ENCODE data around the gene NLRC5.

Gene NLRC5

DNA sequence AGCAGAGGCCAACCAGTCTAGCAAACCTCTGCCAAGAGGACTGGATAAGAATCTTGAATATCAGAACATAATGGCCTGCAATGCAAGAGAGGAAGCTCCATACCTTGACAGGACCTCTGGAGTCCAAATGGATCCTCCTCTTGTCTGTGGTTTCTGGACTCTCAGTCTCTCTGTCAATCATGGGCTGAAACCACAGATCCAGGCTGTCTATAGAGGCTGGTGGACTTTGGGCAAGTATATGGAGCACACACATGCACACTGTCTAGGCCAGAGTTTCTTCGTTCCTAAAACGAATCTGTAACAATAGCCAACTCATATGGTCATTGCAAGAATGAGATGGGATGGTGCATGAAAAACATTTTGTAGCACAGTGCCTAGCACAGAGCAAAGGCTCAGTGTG lies 37.7 kb downstream of the NLRC5 start:
- TF ChIP-seq POLR2AphosphoS5 (IDR thresholded peaks at IDR 0.05; ENCODE audit: low read depth, low read length), result no peak
- TF ChIP-seq TAF1 (IDR thresholded peaks at IDR 0.05; ENCODE audit: borderline replicate concordance, insufficient read depth, low read length), result no peak
- TF ChIP-seq, protein P1, sequence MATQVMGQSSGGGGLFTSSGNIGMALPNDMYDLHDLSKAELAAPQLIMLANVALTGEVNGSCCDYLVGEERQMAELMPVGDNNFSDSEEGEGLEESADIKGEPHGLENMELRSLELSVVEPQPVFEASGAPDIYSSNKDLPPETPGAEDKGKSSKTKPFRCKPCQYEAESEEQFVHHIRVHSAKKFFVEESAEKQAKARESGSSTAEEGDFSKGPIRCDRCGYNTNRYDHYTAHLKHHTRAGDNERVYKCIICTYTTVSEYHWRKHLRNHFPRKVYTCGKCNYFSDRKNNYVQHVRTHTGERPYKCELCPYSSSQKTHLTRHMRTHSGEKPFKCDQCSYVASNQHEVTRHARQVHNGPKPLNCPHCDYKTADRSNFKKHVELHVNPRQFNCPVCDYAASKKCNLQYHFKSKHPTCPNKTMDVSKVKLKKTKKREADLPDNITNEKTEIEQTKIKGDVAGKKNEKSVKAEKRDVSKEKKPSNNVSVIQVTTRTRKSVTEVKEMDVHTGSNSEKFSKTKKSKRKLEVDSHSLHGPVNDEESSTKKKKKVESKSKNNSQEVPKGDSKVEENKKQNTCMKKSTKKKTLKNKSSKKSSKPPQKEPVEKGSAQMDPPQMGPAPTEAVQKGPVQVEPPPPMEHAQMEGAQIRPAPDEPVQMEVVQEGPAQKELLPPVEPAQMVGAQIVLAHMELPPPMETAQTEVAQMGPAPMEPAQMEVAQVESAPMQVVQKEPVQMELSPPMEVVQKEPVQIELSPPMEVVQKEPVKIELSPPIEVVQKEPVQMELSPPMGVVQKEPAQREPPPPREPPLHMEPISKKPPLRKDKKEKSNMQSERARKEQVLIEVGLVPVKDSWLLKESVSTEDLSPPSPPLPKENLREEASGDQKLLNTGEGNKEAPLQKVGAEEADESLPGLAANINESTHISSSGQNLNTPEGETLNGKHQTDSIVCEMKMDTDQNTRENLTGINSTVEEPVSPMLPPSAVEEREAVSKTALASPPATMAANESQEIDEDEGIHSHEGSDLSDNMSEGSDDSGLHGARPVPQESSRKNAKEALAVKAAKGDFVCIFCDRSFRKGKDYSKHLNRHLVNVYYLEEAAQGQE (IDR thresholded peaks at IDR 0.05; ENCODE audit: insufficient read depth in 1 of 2, low read depth in 2 of 2, low read length in 2 of 2), result no peak
- TF ChIP-seq FOXP2 (optimal IDR thresholded peaks at IDR 0.05; ENCODE audit: borderline replicate concordance, extremely low read depth, extremely low read length, insufficient read depth), result no peak
- no peak for TF ChIP-seq SIN3A (IDR thresholded peaks at IDR 0.05; ENCODE audit: borderline replicate concordance, insufficient read depth, low read length)

GRCh38 chr16:57028086-57028485 lies 38.7 kb downstream of the NLRC5 start:
- no peak for TF ChIP-seq FOXP2 (optimal IDR thresholded peaks at IDR 0.05; ENCODE audit: borderline replicate concordance, extremely low read depth, extremely low read length, insufficient read depth)
- TF ChIP-seq TAF1 (IDR thresholded peaks at IDR 0.05; ENCODE audit: borderline replicate concordance, insufficient read depth, low read length), result no peak
- TF ChIP-seq SIN3A (IDR thresholded peaks at IDR 0.05; ENCODE audit: borderline replicate concordance, insufficient read depth, low read length), result no peak
- TF ChIP-seq POLR2AphosphoS5 (IDR thresholded peaks at IDR 0.05; ENCODE audit: low read depth, low read length), result no peak
- TF ChIP-seq, protein P1 (IDR thresholded peaks at IDR 0.05; ENCODE audit: insufficient read depth in 1 of 2, low read depth in 2 of 2, low read length in 2 of 2), result no peak

- TF ChIP-seq, protein P1 (IDR thresholded peaks at IDR 0.05; ENCODE audit: insufficient read depth in 1 of 2, low read depth in 2 of 2, low read length in 2 of 2), result no peak
These were observed 40.1 kb downstream of the NLRC5 start for GRCh38 chr16:57029161-57030160.

- TF ChIP-seq, protein P1 (IDR thresholded peaks at IDR 0.05; ENCODE audit: insufficient read depth in 1 of 2, low read depth in 2 of 2, low read length in 2 of 2), result peak in 1 of 2 experiments; percentile 76; a peak in 2 of 4 replicates
- TF ChIP-seq SIN3A (IDR thresholded peaks at IDR 0.05; ENCODE audit: borderline replicate concordance, insufficient read depth, low read length) (no peak), TAF1 (IDR thresholded peaks at IDR 0.05; ENCODE audit: borderline replicate concordance, insufficient read depth, low read length) (no peak), FOXP2 (optimal IDR thresholded peaks at IDR 0.05; ENCODE audit: borderline replicate concordance, extremely low read depth, extremely low read length, insufficient read depth) (no peak), POLR2AphosphoS5 (IDR thresholded peaks at IDR 0.05; ENCODE audit: low read depth, low read length) (no peak)
These were observed 41.1 kb downstream of the NLRC5 start for GRCh38 chr16:57030346-57030902.
